ENCODE data around the gene PDE4A.

DNA sequence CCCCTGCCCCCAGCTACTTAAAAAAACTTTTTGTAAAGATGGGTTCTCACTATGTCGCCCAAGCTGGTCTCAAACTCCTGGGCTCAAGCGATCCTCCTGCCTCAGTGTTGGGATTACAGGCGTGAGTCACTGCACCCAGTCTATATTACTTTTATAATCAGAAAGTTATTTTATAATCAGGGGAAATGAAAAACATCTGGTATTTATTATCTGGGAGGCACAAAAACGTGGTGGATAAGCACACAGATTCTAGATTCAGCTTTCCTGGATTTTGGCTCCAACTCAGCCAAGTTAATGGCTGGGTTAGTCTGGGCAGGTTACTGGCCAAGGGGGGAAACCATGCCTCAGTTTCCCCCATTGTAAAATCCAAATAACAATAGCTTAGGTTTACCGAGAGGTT, 58.1 kb downstream of the PDE4A start:
- TF ChIP-seq POLR2A (IDR thresholded peaks at IDR 0.05; ENCODE audit: low read length) (no peak), GATA1 (IDR thresholded peaks at IDR 0.05; ENCODE audit: low read depth, low read length) (no peak)
